GM19240 (cell line): ENCODE measurements around the gene ANKRD39.
"Not testable (repeated sequence)": the region's sequence is repeated elsewhere in the genome, so short reads cannot be mapped to it uniquely, and the experiment has no call there.

Source experiments
- DNase-seq: peaks from one replicate; pipeline ENCODE4 v3.0.0; 2011; ENCODE audit warnings: low spot score; ENCODE audit not compliant: insufficient read length

The ANKRD39 gene

DNA sequence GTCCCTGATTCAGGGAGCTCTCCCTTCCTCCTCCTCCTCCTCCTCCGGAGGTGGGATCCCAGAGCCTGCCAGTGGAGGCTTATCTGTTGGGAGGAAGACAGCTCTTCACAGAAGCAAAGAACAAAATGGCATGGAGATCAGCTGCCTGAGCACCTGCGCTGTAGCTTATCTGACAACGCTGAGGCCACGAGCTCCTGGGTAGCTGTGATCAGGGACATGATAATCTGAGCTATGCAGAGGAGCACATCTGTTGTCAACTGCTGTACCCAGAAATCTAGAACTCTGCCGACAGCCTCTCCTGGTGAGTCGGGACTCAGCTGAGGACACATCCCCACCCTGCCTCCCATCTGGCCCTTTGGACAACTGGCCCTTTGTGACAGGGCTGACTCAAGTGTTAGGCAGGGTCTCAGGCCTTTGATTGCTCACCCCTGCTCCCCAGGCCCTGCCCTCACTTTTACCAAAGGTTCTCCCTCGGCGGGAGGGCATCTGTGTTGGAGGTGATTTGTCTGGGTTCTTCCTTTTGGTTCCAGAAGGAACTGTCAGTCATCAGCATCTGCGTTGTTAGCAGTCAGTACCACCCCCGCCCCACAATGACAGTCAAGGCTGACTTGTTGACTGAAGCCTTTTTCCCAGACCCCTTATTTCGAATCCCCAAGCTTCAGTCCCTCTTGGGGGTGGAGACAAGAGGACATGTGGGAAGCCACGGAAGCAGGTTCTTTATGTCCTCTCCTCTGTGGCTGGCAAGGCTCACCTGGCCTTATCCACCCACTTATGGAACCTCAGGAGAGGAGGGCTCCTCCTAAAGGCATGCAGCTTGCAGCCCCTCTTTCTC, 47.6 kb downstream of the ANKRD39 start:
- DNase-seq, result no peak

- no peak for DNase-seq
Observed at GRCh38 chr2:96809216-96809882, 48.5 kb downstream of the ANKRD39 start.

GRCh38 chr2:96808176-96808837, 49.5 kb downstream of the ANKRD39 start:
- no peak for DNase-seq

- no peak for DNase-seq
Observed at GRCh38 chr2:96807127-96807471, 50.7 kb downstream of the ANKRD39 start.

- no peak for DNase-seq
Observed at GRCh38 chr2:96806468-96807126, 51.2 kb downstream of the ANKRD39 start.

DNA sequence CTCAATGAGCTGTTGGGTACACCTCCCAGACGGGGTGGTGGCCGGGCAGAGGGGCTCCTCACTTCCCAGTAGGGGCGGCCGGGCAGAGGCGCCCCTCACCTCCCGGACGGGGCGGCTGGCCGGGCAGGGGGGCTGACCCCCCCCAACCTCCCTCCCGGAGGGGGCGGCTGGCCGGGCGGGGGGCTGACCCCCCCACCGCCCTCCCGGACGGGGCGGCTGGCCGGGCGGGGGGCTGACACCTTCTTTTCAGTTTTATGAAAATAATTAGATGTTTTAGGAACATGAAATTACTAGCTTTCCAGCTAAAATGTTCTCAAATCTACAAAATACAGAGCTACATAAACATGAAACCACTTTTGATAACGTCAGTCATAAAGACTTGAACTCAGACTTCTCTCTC, 51.9 kb downstream of the ANKRD39 start:
- DNase-seq, result not testable (repeated sequence)

- DNase-seq, result no peak
Observed at GRCh38 chr2:96804986-96805385, 52.8 kb downstream of the ANKRD39 start.

- no peak for DNase-seq
Observed at GRCh38 chr2:96802721-96803120, 55.1 kb downstream of the ANKRD39 start.

DNA sequence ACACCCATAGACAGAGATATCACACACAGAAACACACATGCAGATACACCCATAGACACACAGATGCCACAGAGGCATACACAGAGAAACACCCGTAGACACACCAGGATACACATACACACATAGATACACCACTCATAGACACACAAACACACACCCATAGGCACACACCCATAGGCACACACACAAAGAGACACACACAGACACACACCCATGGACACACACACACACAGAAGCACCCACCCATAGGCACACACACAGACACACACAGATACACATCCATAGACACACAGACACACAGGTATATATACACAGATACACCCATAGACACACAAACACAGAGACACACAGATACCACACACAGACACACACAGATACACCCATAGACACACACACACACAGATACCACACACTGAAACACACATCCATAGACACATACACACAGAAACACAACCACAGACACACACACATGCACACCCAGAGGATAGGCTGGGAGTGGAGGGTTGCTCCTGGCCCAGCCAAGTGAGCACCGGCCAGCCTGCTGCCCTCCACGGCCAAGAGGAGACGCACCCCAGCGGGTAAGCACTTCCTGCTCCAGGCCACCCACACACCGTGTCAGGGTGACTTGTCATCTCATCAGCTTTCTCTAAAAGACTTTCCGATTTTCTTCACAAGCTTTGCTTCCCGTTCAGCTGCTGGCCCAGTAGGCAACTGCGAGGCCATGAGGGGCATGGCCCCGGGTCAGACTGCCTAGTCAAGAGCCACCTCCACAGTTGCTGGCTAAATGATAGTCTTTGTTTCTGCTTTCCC, 55.8 kb downstream of the ANKRD39 start:
- DNase-seq, result no peak

GRCh38 chr2:96801005-96801785, 56.6 kb downstream of the ANKRD39 start:
- peak; percentile 94 for DNase-seq

- no peak for DNase-seq
Observed at GRCh38 chr2:96800061-96801004, 57.5 kb downstream of the ANKRD39 start.

- DNase-seq, result no peak
Observed at GRCh38 chr2:96799623-96799935, 58.2 kb downstream of the ANKRD39 start.

GRCh38 chr2:96798733-96799622, 58.8 kb downstream of the ANKRD39 start:
- no peak for DNase-seq
